CD8-positive, alpha-beta memory T cell (primary cell): ENCODE data around the gene CYFIP2. TPM values are rescaled to one million over a fixed set of nuclear protein-coding genes. Genes with fewer than 3 reads are reported as not detected.

ENCODE experiments used
- CTCF ChIA-PET: fragments of 350-600 bp; sonication (Branson Sonifier 250); formaldehyde crosslinking; loops from one replicate; lab custom pipeline; 2021; ENCODE audit warnings: antibody characterized with exemption; lab: Charles Lee
- POLR2A ChIA-PET: fragments of 350-600 bp; sonication (Branson Sonifier 250); formaldehyde crosslinking; loops from one replicate; lab custom pipeline; 2021; ENCODE audit warnings: antibody characterized with exemption; lab: Charles Lee
- DNase-seq, 5 donors: peaks; one replicate each; pipeline versions ENCODE4 v3.0.0 to v3.0.0-alpha.2; 2020 to 2022; ENCODE audit warnings: mixed read lengths in 1 of 5
- H3K27ac ChIP-seq: one replicate; pipeline ENCODE4 v1.7.0; 2013; ENCODE audit warnings: low read depth, mild to moderate bottlenecking, low read length, moderate library complexity
- H3K27me3 ChIP-seq: 2 replicates; pipeline ENCODE4 v1.7.0; 2013; ENCODE audit warnings: low read length, mild to moderate bottlenecking; ENCODE audit not compliant: insufficient read depth, poor library complexity, severe bottlenecking
- H3K36me3 ChIP-seq: 2 replicates; pipeline ENCODE4 v1.7.0; 2013; ENCODE audit warnings: mild to moderate bottlenecking, low read length, moderate library complexity; ENCODE audit not compliant: insufficient read depth
- H3K4me1 ChIP-seq: 2 replicates; pipeline ENCODE4 v1.7.0; 2013; ENCODE audit warnings: mild to moderate bottlenecking, low read length, moderate library complexity; ENCODE audit not compliant: insufficient read depth
- H3K4me3 ChIP-seq: 2 replicates; pipeline ENCODE4 v1.7.0; 2013; ENCODE audit warnings: mild to moderate bottlenecking, low read length
- H3K9me3 ChIP-seq: 2 replicates; pipeline ENCODE4 v1.7.0; 2013; ENCODE audit warnings: mild to moderate bottlenecking, low read length
- H3K27ac Mint-ChIP-seq, 8 donors: one replicate each; pipeline ENCODE4 v1.8.0; 2020 to 2021; ENCODE audit warnings: mixed read lengths in 8 of 8, mild to moderate bottlenecking in 6 of 8, inconsistent platforms in 3 of 8, moderate library complexity in 3 of 8
- H3K27me3 Mint-ChIP-seq, 2 donors: one replicate each; pipeline ENCODE4 v1.8.0; 2020 to 2021; ENCODE audit warnings: mixed read lengths in 2 of 2, mild to moderate bottlenecking in 1 of 2, moderate library complexity in 1 of 2
- H3K36me3 Mint-ChIP-seq, 3 donors: one replicate each; pipeline ENCODE4 v1.8.0; 2020 to 2021; ENCODE audit warnings: mixed read lengths in 3 of 3, inconsistent platforms in 1 of 3, mild to moderate bottlenecking in 1 of 3
- H3K4me1 Mint-ChIP-seq, 3 donors: one replicate each; pipeline ENCODE4 v1.8.0; 2020 to 2021; ENCODE audit warnings: mixed read lengths in 3 of 3, inconsistent platforms in 1 of 3, mild to moderate bottlenecking in 1 of 3
- H3K4me3 Mint-ChIP-seq, 7 donors: one replicate each; pipeline ENCODE4 v1.8.0; 2020 to 2021; ENCODE audit warnings: mixed read lengths in 7 of 7, mild to moderate bottlenecking in 6 of 7, moderate library complexity in 4 of 7, inconsistent platforms in 2 of 7
- H3K9me3 Mint-ChIP-seq, 5 donors: one replicate each; pipeline ENCODE4 v1.8.0; 2020 to 2022; ENCODE audit warnings: mixed read lengths in 5 of 5, mild to moderate bottlenecking in 3 of 5, moderate library complexity in 2 of 5, inconsistent platforms in 1 of 5
- polyA plus RNA-seq: library from polyadenylated mRNA; unstranded; fragments of 300-500 nt; fragmentation: Illumina TruSeq; gene quantifications from one replicate; pipeline ENCODE4 v1.2.3, GENCODE V29; 2021
- total RNA-seq, 2 experiments: library from RNA; stranded (reverse); gene quantifications; one replicate each; pipeline ENCODE4 v1.2.3, GENCODE V29; 2021

The CYFIP2 gene
- total and polyA plus RNA-seq, 3 experiments from 2014 or later = 239 to 534 (median 259) TPM

DNA sequence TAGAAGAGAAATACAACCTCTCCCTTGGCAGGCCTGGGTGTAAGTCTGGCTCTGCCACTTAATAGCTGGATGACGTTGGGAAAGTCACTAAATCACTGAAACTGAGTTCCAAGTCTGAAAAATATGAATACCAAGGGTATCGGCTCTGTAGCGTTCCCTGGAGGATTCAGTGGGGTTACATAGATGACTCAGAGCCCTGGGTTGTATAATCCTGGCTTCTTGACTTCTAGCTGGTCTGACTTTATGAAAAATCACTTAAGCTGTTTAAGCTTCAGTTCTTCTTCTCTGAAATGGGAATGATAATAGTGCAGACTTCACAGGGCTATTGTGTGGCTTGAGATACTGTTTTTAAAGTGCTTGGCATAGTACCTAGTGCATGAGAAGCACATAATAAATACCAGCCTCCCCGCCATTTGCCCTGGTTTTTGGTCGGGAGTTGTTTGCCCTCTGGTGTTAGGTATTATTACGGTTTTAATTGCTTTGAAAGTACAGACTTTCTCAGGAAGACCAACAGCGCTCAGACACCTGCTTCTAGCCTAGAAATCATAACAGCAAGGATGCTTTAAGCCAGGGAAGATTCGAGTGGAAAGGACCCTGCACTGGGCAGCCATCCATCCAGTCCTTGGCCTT lies 43.0 kb downstream of the CYFIP2 start:
- Mint-ChIP-seq H3K36me3 (peaks cover 15 to 92% (median 29%) of the 10 kb centered on the region in 3 donors), H3K27me3 (no peaks in the 10 kb centered on the region), H3K27ac (peak overlapping the region in 7 of 8 donors; percentile 58 to 99 (median 89)), H3K9me3 (no peaks in the 10 kb centered on the region), H3K4me1 (peaks cover 65 to 77% (median 76%) of the 10 kb centered on the region in 3 donors), H3K4me3 (peak overlapping the region in 1 of 7 donors; percentile 18)
- CTCF ChIA-PET = interaction anchor here (0.6 to 2.9 kb wide), 3 partner anchors 41 to 55 kb away, joined by 3 to 12 read pairs (median 10); no protein-coding TSS in a partner anchor
- Histone ChIP-seq H3K9me3 (no peaks in the 10 kb centered on the region), H3K4me3 (no peak overlapping the region), H3K4me1 (peaks cover 75% of the 10 kb centered on the region), H3K27ac (no peak overlapping the region), H3K27me3 (no peaks in the 10 kb centered on the region), H3K36me3 (peaks cover 36% of the 10 kb centered on the region)
- DNase-seq = peak in 1 of 5 donors; percentile 36
- POLR2A ChIA-PET = no interaction called here

- no peak overlapping the region for H3K27ac ChIP-seq
- ChIA-PET CTCF (interaction anchor here (1.0 to 2.9 kb wide), 2 partner anchors 56 to 167 kb away, joined by 3 to 12 read pairs; partner anchors contain the start of gene MED7), POLR2A (no interaction called here)
- H3K27ac Mint-ChIP-seq = peak overlapping the region in 3 of 8 donors; percentile 58 to 99 (median 85)
- no peak for DNase-seq
- H3K4me3 Mint-ChIP-seq = no peak overlapping the region
- no peaks in the 10 kb centered on the region for H3K9me3 ChIP-seq
- H3K27me3 Mint-ChIP-seq = no peaks in the 10 kb centered on the region
- peaks cover 56 to 73% (median 68%) of the 10 kb centered on the region in 3 donors for H3K4me1 Mint-ChIP-seq
- H3K4me1 ChIP-seq = peaks cover 67% of the 10 kb centered on the region
- H3K4me3 ChIP-seq = no peak overlapping the region
- peaks cover 44% of the 10 kb centered on the region for H3K36me3 ChIP-seq
- no peaks in the 10 kb centered on the region for H3K27me3 ChIP-seq
- no peaks in the 10 kb centered on the region for H3K9me3 Mint-ChIP-seq
- H3K36me3 Mint-ChIP-seq = peaks cover 17 to 92% (median 32%) of the 10 kb centered on the region in 3 donors
Measured at GRCh38 chr5:157309796-157310195, 43.9 kb downstream of the CYFIP2 start.

DNA sequence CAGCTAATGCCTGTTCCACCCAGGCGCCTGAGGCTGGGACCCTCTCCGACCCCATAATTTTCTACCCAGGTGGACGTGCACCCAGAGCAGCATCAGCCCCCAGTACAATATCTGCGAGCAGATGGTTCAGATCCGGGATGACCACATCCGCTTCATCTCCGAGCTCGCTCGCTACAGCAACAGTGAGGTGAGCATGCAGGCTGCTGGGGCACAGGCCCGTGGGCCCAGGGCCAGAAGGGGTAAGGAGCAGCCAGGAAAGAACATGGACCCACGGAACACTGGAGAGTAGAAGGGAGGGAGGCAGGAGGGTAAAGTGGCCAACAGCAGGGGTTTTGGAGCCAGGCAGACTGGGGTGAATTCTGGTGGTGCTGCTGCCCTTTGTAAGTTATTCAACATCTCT lies 45.7 kb downstream of the CYFIP2 start:
- Histone ChIP-seq H3K9me3 (no peaks in the 10 kb centered on the region), H3K36me3 (peaks cover 56% of the 10 kb centered on the region), H3K27me3 (no peaks in the 10 kb centered on the region), H3K27ac (no peak overlapping the region), H3K4me1 (peaks cover 49% of the 10 kb centered on the region), H3K4me3 (no peak overlapping the region)
- CTCF ChIA-PET = interaction anchor here (0.6 to 0.8 kb wide), 3 partner anchors 39 to 162 kb away, joined by 3 read pairs; no protein-coding TSS in a partner anchor
- Mint-ChIP-seq H3K4me1 (peaks cover 38 to 55% (median 50%) of the 10 kb centered on the region in 3 donors), H3K4me3 (peak overlapping the region in 1 of 7 donors; percentile 16), H3K36me3 (peaks cover 19 to 88% (median 26%) of the 10 kb centered on the region in 3 donors), H3K27ac (peak overlapping the region in 7 of 8 donors; percentile 32 to 87 (median 72)), H3K27me3 (no peaks in the 10 kb centered on the region), H3K9me3 (no peaks in the 10 kb centered on the region)
- no peak for DNase-seq
- POLR2A ChIA-PET = no interaction called here

DNA sequence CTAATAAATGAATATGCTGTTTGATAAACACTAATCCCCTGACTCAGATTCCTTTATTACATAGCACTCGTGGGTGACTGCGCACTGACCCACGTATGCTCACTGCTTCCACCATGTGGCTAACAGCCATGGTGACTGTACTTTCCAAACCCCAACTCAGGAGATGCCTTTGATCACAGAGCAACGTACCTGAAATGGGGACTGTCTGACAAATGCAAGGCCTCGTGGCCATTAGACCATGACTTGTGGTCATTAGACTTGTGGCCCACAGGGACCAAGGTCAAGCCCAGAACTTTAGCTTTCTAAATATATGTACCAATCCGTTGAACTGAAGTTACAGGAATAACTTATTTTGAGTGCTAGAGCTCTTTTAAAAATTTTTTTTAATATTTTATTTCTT lies 46.6 kb downstream of the CYFIP2 start:
- Mint-ChIP-seq H3K9me3 (no peaks in the 10 kb centered on the region), H3K27me3 (no peaks in the 10 kb centered on the region), H3K4me1 (peaks cover 29 to 46% (median 41%) of the 10 kb centered on the region in 3 donors), H3K4me3 (no peak overlapping the region), H3K36me3 (peaks cover 21 to 90% (median 27%) of the 10 kb centered on the region in 3 donors), H3K27ac (peak overlapping the region; percentile 17 to 87 (median 82))
- H3K27ac ChIP-seq = no peak overlapping the region
- no peaks in the 10 kb centered on the region for H3K9me3 ChIP-seq
- H3K4me1 ChIP-seq = peaks cover 40% of the 10 kb centered on the region
- ChIA-PET CTCF (interaction anchor here (0.7 to 1.7 kb wide), 11 partner anchors 15 to 164 kb away, joined by 3 to 15 read pairs (median 4); no protein-coding TSS in a partner anchor), POLR2A (no interaction called here)
- peak; percentile 24 to 73 (median 50) for DNase-seq
- H3K36me3 ChIP-seq = peaks cover 61% of the 10 kb centered on the region
- H3K27me3 ChIP-seq = no peaks in the 10 kb centered on the region
- H3K4me3 ChIP-seq = no peak overlapping the region

DNA sequence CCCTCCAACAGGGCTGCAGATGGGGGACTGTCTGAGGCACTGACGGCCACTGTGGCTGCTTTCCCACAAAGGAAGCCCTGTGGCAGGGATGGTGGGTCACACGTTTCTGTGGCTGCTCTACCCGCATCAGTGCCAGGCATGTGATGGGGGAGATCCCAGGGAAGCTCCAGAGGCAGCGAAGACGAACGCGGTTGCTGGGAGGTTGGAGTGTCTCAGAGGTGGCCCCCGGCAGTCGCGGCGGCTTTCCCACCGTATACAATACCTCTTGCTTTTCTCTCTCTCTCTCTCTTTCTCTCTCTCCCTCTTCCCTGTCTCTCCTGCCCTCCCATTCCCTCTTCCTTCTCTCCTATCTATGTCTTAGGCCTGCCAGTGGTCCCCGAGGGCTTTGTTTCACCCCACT lies 56.7 kb downstream of the CYFIP2 start:
- Histone ChIP-seq H3K4me1 (peaks cover 3% of the 10 kb centered on the region), H3K9me3 (no peaks in the 10 kb centered on the region), H3K36me3 (peaks cover 77% of the 10 kb centered on the region), H3K27me3 (no peaks in the 10 kb centered on the region), H3K4me3 (no peak overlapping the region), H3K27ac (no peak overlapping the region)
- H3K9me3 Mint-ChIP-seq = no peaks in the 10 kb centered on the region
- peaks cover 1 to 12% (median 4%) of the 10 kb centered on the region in 3 donors for H3K4me1 Mint-ChIP-seq
- peak overlapping the region in 5 of 8 donors; percentile 44 to 92 (median 51) for H3K27ac Mint-ChIP-seq
- CTCF ChIA-PET = interaction anchor here (1.5 kb wide), 1 partner anchor 421 kb away, joined by 5 read pairs; the partner anchor contains the start of gene LSM11
- peaks cover 9 to 96% (median 35%) of the 10 kb centered on the region in 3 donors for H3K36me3 Mint-ChIP-seq
- no peak for DNase-seq
- H3K27me3 Mint-ChIP-seq = no peaks in the 10 kb centered on the region
- no peak overlapping the region for H3K4me3 Mint-ChIP-seq
- POLR2A ChIA-PET = no interaction called here

GRCh38 chr5:157323107-157323706 lies 57.3 kb downstream of the CYFIP2 start:
- POLR2A ChIA-PET = no interaction called here
- DNase-seq = no peak

GRCh38 chr5:157324237-157324636 lies 58.3 kb downstream of the CYFIP2 start:
- no peaks in the 10 kb centered on the region for H3K27me3 Mint-ChIP-seq
- H3K9me3 Mint-ChIP-seq = no peaks in the 10 kb centered on the region
- no peak overlapping the region for H3K27ac ChIP-seq
- peak overlapping the region in 2 of 8 donors; percentile 9 to 42 for H3K27ac Mint-ChIP-seq
- H3K4me3 ChIP-seq = no peak overlapping the region
- no peak overlapping the region for H3K4me3 Mint-ChIP-seq
- no peaks in the 10 kb centered on the region for H3K9me3 ChIP-seq
- POLR2A ChIA-PET = interaction anchor here (0.5 kb wide), 1 partner anchor 469 kb away, joined by 8 read pairs; no protein-coding TSS in a partner anchor
- peaks cover 80% of the 10 kb centered on the region for H3K36me3 ChIP-seq
- no peak for DNase-seq
- no peaks in the 10 kb centered on the region for H3K27me3 ChIP-seq
- H3K4me1 ChIP-seq = peaks cover 20% of the 10 kb centered on the region
- peaks cover 9 to 94% (median 36%) of the 10 kb centered on the region in 3 donors for H3K36me3 Mint-ChIP-seq
- peaks cover 11 to 22% (median 19%) of the 10 kb centered on the region in 3 donors for H3K4me1 Mint-ChIP-seq
- CTCF ChIA-PET = interaction anchor here (1.0 to 1.6 kb wide), 4 partner anchors 13 to 419 kb away, joined by 3 to 5 read pairs (median 4); partner anchors contain the start of gene LSM11

More at GRCh38 chr5:157323107-157323706, 57.3 kb downstream of the CYFIP2 start:
- Histone ChIP-seq H3K27me3 (no peaks in the 10 kb centered on the region), H3K9me3 (no peaks in the 10 kb centered on the region), H3K4me3 (no peak overlapping the region), H3K4me1 (peaks cover 9% of the 10 kb centered on the region), H3K36me3 (peaks cover 83% of the 10 kb centered on the region), H3K27ac (no peak overlapping the region)
- CTCF ChIA-PET = interaction anchor here (1.0 to 1.5 kb wide), 2 partner anchors 41 to 420 kb away, joined by 3 to 5 read pairs; partner anchors contain the start of gene LSM11
- Mint-ChIP-seq H3K36me3 (peaks cover 9 to 96% (median 33%) of the 10 kb centered on the region in 3 donors), H3K27ac (peak overlapping the region in 3 of 8 donors; percentile 47 to 92 (median 51)), H3K4me1 (peaks cover 5 to 14% (median 11%) of the 10 kb centered on the region in 3 donors), H3K4me3 (peak overlapping the region in 1 of 7 donors; percentile 36), H3K27me3 (no peaks in the 10 kb centered on the region), H3K9me3 (no peaks in the 10 kb centered on the region)
